ENCODE measurements around the gene FOXA1.
"Not testable (repeated sequence)": the region's sequence is repeated elsewhere in the genome, so short reads cannot be mapped to it uniquely, and the experiment has no call there.

FOXA1 gene

DNA sequence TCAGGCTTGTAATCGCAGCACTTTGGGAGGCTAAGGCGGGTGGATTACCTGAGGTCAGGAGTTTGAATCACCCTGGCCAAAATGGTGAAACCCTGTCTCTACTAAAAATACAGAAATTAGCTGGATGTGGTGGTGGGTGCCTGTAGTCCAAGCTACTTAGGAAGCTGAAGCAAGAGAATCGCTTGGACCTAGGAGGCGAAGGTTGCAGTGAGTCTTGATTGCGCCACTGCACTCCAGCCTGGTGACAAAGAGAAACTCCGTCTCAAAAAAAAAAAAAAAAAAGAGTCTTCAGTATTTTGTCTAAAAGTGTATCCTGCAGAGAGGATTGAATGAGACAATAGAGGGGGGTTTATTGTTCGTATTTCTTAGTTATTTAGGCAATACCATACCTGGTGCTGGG lies 25.3 kb downstream of the FOXA1 start:
- no peak for DNase-seq (ENCODE audit: low read depth)
- TF ChIP-seq, protein P1, sequence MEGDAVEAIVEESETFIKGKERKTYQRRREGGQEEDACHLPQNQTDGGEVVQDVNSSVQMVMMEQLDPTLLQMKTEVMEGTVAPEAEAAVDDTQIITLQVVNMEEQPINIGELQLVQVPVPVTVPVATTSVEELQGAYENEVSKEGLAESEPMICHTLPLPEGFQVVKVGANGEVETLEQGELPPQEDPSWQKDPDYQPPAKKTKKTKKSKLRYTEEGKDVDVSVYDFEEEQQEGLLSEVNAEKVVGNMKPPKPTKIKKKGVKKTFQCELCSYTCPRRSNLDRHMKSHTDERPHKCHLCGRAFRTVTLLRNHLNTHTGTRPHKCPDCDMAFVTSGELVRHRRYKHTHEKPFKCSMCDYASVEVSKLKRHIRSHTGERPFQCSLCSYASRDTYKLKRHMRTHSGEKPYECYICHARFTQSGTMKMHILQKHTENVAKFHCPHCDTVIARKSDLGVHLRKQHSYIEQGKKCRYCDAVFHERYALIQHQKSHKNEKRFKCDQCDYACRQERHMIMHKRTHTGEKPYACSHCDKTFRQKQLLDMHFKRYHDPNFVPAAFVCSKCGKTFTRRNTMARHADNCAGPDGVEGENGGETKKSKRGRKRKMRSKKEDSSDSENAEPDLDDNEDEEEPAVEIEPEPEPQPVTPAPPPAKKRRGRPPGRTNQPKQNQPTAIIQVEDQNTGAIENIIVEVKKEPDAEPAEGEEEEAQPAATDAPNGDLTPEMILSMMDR (conservative IDR thresholded peaks at IDR 0.05; ENCODE audit: low read depth, low read length) = no peak
- no peak overlapping the region for H3K4me3 ChIP-seq (ENCODE audit: low read length)

DNA sequence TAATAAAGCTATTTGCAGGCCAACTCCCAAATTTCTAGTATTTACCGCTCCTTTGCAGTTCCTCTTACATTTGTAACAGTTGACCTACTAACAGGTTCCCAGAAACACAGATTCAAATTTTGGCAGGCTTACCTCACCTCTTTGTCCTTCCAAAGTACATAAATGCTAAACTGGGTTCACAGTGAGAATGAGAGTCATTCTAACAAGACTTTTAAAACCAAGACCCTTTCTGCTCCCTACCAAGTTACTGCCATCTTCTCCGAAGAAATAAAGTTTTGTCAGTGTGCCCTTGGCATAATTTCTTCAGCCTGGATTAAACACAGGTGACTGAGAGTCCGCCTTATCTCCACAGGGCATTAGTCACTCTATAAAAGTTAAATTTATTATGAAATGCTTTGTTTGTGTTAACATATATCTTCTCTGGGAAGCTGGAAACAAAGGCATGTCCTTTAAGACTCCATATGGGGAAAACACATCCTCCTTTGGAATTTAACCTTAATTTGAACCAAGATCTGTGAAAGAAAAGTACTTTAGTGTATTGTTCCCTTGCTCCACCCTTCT lies 28.2 kb downstream of the FOXA1 start:
- TF ChIP-seq, protein P1 (conservative IDR thresholded peaks at IDR 0.05; ENCODE audit: low read depth, low read length) = no peak
- DNase-seq (ENCODE audit: low read depth) = no peak
- H3K4me3 ChIP-seq (ENCODE audit: low read length) = no peak overlapping the region

DNA sequence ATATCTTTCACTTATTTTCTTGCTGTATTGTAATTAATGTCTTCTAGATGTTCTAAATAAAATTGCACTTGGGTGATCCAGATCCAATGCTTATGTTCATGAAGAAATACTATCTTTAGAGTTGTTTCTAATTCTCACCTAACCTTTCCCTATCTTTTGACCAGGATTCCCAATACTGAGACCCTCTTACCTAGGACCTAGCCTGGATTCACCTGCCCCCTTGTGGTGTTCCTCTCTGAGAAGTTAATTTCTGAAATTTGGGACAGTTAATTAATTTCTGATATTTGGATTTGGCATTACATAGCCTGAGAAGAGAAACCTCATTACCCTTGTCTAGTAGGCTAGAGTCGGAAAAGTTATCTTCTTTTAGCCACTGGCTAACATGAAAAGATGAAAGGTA lies 29.5 kb downstream of the FOXA1 start:
- no peak overlapping the region for H3K4me3 ChIP-seq (ENCODE audit: low read length)
- TF ChIP-seq, protein P1 (conservative IDR thresholded peaks at IDR 0.05; ENCODE audit: low read depth, low read length) = peak; percentile 41

DNA sequence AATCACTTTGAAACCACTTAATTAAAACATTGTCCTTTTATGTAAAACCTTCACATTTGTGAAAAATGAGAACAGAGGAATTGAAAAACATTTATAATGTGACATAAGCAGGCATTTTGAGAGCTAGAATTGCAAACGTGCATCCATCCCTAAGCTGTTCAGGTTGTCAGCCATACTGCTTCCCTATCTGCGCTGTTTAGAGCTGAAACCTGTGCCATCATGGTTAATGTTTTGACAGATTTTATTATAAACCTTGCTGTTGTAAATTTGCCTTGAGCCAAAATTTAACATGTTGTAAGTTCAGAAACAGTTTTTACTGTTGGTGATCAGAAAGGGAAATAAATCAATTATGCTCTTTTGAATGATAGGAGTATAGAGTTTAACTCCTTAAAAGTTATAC lies 31.9 kb downstream of the FOXA1 start:
- H3K4me3 ChIP-seq (ENCODE audit: low read length) = no peak overlapping the region
- no peak for DNase-seq (ENCODE audit: low read depth)
- TF ChIP-seq, protein P1 (conservative IDR thresholded peaks at IDR 0.05; ENCODE audit: low read depth, low read length) = no peak

More for the DNA sequence above, 29.5 kb downstream of the FOXA1 start:
- no peak for DNase-seq (ENCODE audit: low read depth)

DNA sequence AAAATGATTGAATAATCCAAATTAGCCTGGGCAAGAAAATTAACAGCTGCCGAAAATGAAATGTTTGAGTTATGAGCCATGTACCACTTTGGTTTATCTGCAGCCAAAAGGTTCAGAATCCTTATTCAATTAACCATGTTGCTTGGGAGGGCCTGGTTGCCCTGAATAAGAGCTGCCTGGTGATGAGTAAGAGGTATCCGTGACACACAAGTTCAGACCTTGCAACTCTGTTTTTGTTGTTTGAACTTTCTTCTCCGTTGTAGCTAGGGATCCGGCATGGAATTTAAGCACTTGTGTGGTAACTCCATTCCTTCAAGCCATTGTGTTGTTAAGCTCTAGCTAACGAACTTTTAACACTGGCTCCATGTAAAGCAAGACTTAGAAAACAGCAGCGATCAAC lies 35.7 kb downstream of the FOXA1 start:
- TF ChIP-seq, protein P1 (conservative IDR thresholded peaks at IDR 0.05; ENCODE audit: low read depth, low read length) = no peak
- DNase-seq (ENCODE audit: low read depth) = no peak
- H3K4me3 ChIP-seq (ENCODE audit: low read length) = no peak overlapping the region

DNA sequence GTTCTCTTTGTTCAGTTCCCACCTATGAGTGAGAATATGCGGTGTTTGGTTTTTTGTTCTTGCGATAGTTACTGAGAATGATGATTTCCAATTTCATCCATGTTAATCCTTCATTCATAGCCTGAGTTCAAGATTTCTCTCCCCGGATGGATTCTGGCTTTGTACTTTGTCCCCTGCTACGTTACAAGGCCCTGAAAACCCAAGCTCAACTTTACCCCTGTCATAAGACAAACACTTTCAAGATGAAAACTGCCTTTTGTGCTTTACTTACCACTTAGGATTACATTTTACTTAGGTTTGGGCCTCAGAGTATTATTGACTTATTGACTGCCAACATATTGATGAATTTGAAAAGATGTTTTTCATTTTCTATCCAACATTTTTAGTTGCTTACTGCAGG lies 36.3 kb downstream of the FOXA1 start:
- TF ChIP-seq, protein P1 (conservative IDR thresholded peaks at IDR 0.05; ENCODE audit: low read depth, low read length) = no peak
- no peak overlapping the region for H3K4me3 ChIP-seq (ENCODE audit: low read length)
- no peak for DNase-seq (ENCODE audit: low read depth)

DNA sequence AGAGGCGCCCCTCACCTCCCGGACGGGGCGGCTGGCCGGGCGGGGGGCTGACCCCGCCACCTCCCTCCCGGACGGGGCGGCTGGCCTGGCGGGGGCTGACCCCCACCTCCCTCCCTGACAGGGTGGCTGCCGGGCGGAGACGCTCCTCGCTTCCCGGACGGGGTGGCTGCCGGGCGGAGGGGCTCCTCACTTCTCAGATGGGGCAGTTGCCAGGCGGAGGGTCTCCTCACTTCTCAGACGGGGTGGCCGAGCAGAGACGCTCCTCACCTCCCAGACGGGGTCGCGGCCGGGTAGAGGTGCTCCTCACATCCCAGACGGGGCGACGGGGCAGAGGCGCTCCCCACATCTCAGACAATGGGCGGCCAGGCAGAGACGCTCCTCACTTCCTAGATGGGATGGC lies 39.5 kb downstream of the FOXA1 start:
- H3K4me3 ChIP-seq (ENCODE audit: low read length); DNase-seq (ENCODE audit: low read depth): not testable (repeated sequence)
